Retinal pigment epithelial cell (primary cell): ENCODE results near the gene VPS16.

ENCODE experiments used
- DNase-seq: peaks from one replicate; pipeline ENCODE4 v3.0.0-alpha.2; 2010; ENCODE audit warnings: low read depth
- H3K4me3 ChIP-seq: 2 replicates; pipeline ENCODE4 v1.5.1; 2011; ENCODE audit warnings: mild to moderate bottlenecking, low read length, control low read depth, moderate library complexity
- TF ChIP-seq, protein P1 (sequence below): conservative IDR thresholded peaks from 2 replicates; pipeline ENCODE4 v1.5.1; 2011; ENCODE audit warnings: low read depth, low read length, control low read depth, inconsistent platforms

VPS16 gene

DNA sequence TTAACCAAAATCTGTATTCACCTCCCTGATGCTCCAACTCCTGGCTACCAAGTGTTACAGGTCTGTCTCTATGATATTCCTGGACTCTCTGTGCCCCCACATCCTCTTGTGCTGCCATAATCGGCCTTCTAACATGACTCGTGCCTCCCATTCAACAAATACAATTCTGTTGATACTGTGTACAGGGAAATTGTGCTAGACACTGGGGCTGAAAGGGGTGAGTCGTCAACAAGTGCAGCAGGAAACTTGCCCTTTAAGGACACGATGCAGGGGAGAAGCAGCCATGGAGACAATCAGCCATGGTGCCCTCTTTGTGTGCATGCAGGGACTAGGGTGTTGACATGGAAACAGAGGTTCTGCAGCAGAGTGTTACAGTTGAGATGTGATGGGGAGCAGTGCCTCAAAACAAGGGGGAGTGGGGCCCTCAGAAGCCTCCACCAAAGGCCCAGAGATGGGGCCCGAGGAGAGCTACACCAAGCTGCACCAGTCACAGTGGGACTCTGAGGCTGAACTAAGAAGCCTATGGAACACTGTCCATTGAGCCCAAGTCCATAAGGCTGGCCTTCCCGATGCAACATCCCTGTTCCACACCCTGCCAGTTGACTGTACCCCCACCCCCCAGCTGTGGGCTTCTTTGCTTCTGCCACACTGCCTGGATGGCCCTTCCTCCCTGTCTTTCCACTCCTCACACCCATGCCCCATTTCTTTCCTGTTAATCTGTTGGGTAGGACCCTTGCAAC is 3.2 kb upstream of the VPS16 start:
- H3K4me3 ChIP-seq: no peak overlapping the region
- TF ChIP-seq, protein P1, sequence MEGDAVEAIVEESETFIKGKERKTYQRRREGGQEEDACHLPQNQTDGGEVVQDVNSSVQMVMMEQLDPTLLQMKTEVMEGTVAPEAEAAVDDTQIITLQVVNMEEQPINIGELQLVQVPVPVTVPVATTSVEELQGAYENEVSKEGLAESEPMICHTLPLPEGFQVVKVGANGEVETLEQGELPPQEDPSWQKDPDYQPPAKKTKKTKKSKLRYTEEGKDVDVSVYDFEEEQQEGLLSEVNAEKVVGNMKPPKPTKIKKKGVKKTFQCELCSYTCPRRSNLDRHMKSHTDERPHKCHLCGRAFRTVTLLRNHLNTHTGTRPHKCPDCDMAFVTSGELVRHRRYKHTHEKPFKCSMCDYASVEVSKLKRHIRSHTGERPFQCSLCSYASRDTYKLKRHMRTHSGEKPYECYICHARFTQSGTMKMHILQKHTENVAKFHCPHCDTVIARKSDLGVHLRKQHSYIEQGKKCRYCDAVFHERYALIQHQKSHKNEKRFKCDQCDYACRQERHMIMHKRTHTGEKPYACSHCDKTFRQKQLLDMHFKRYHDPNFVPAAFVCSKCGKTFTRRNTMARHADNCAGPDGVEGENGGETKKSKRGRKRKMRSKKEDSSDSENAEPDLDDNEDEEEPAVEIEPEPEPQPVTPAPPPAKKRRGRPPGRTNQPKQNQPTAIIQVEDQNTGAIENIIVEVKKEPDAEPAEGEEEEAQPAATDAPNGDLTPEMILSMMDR: no peak
- DNase-seq: no peak

DNA sequence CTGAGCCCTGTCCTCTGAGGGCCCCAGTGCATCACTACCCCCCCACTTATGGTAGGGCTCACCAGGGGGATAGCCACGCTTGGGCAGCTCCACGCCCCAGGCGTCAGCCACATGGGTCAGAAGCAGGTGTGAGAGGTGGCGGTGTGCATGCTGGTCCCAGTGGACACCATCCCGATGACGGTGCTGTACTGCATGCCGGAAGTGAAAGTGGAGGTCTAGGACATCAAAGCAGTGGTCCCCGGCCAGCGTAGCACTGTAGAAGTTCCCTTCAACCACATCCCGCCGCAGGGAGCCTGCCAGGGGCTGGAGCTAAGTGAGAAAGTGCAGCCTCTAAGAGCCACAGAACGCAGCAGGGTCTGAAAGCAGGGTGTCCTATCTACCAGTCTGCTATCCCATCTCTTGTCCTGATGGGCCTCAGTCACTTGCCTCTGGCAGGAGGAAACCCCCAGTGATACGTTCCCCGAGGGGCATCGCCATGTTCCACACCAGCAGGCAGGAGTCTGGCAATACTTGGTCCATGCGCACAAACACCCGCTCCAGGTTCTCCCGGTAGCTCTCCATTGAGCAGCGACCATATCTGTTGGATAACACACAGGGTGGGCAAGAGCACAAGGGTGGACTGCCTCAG is 2.3 kb upstream of the VPS16 start:
- no peak for DNase-seq
- H3K4me3 ChIP-seq: no peak overlapping the region
- TF ChIP-seq, protein P1: no peak

DNA sequence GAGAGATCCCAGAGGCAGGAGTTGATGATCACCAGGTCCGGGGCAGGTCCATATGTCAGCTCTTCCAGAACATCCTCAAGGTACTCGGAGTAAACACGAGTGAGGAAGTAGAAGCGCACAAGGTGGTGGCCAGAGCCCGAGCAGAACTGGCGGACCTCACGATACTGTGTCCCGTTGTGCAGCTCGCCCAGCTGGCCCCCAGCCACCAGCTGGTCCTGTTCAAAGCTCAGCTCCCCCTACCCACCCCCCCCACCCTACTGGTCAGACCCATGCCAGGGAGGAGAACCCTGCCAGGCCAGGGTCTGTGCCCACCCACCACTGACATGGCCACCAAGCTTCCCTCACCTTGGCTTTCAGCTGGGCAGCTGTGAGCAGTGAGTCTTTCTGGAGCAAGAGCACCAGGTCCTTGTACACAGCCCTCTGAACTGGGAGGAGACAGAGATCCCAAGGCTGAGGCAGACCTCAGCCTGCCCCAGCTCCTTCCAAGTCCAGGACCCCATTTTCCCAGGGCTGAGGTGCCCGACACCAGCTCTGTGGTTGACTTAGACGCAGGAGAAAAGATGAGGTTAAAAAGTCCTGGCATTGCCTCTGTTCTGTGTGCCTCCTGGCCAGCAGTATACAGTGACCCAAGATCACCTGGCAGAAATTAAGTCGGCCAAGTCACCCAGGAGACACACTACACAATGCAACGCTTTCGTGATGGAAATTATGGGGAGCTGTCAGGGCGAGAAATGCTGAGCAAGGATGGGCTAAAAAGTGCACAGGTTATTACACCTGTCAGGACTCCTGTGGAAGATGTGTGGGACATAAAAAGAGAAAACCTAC is 1.5 kb upstream of the VPS16 start:
- TF ChIP-seq, protein P1: no peak
- H3K4me3 ChIP-seq: no peak overlapping the region
- no peak for DNase-seq

DNA sequence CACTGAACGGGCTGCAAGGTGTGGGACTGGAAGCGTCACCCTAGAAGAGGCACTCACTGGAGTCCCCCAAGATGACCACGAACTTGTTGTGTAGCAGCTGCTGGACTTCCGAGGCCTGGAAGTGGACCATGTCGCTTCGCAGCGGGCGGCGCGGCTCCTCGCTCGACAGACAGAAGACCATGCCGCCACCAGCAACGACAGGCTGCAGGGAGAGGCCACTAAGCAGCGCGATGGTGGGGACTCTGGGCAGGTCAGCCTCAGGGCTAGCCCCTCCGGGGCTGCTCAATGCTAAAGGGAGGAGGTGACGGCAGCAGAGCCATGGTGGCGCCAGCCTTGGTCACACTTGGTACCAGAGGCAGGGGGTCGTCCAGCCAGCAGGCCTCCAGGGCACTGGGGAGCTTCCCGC is 810 bp upstream of the VPS16 start:
- H3K4me3 ChIP-seq: peak overlapping the region; percentile 86
- TF ChIP-seq, protein P1: no peak
- DNase-seq: no peak

DNA sequence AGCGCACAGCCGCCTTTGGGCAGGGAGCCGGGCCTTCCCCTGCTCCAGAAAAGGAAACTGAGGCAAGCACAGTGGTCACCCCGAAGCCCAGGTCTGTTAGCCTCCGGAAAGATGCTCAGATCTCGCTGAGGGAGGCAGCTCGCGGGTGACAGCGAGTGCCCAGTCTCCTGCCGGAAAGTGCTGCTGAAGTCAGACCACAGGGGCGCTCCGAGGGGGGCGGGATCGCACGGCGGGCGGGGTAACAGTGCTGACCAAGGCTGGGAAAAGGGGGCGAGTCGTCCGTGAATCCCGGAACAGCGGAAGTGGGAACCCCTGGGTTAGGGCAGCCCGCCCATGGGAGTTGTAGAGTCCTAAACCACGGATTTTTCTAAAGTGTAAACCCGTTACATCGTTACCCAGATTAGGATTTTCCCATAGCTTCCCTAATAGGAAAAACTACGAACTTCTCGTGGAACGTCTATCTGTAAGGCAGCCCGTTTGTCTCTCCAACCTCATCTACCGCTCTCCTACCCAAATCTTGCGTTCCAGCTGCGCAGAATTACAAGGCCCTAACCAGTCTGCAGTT is 504 bp downstream of the VPS16 start:
- H3K4me3 ChIP-seq: peak overlapping the region; percentile 86
- DNase-seq: no peak
- TF ChIP-seq, protein P1: no peak

DNA sequence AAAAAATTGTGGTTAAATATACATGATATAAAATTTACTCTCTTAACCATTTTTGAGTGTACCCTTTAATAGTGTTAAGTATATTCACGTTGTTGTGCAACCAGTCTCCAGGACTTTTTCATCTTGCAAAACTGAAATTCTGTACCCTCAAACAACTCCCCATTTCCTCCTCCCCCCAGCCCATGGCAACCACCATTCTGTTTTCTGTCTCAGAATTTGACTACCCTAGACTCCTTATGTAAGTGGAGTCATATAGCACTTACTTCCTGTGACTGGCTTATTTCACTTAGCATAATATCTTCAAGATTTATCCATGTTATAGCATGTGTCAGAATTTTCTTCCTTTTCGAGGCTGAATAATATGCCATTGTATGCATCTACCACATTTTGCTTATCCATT is 5.1 kb downstream of the VPS16 start:
- TF ChIP-seq, protein P1: no peak
- no peak for DNase-seq

More for the DNA sequence above, 5.1 kb downstream of the VPS16 start:
- no peak overlapping the region for H3K4me3 ChIP-seq
